Activated CD8-positive, alpha-beta T cell treated with anti-CD3 and anti-CD28 coated beads, Interleukin-2, amount 10 ng/mL, durations not matched to agents 7 days and 5 days (primary cell): ENCODE data around the gene LHCGR. TPM values are rescaled to one million over a fixed set of nuclear protein-coding genes. Genes with fewer than 3 reads are reported as not detected.
"Not testable (repeated sequence)": the region's sequence is repeated elsewhere in the genome, so short reads cannot be mapped to it uniquely, and the experiment has no call there.

Source experiments
- ATAC-seq: fragments of 150-1000 bp; cut with Tn5 transposase; one replicate; pipeline ENCODE4 v1.10.0; 2021; ENCODE audit warnings: moderate library complexity
- CTCF ChIA-PET: fragments of 350-600 bp; sonication (Branson Sonifier 250); formaldehyde crosslinking; loops from one replicate; lab custom pipeline; 2021; ENCODE audit warnings: antibody characterized with exemption; lab: Charles Lee
- POLR2A ChIA-PET: fragments of 350-600 bp; sonication (Branson Sonifier 250); formaldehyde crosslinking; loops from one replicate; lab custom pipeline; 2021; ENCODE audit warnings: antibody characterized with exemption; lab: Charles Lee
- DNase-seq: peaks from one replicate; pipeline ENCODE4 v3.0.0-alpha.2; 2020
- H3K27ac Mint-ChIP-seq: one replicate; pipeline ENCODE4 v1.8.0; 2021; ENCODE audit warnings: mild to moderate bottlenecking, mixed read lengths
- H3K27me3 Mint-ChIP-seq: one replicate; pipeline ENCODE4 v1.8.0; 2021; ENCODE audit warnings: low read depth, mixed read lengths
- H3K36me3 Mint-ChIP-seq: one replicate; pipeline ENCODE4 v1.8.0; 2021; ENCODE audit warnings: low read depth, mixed read lengths
- H3K4me1 Mint-ChIP-seq: one replicate; pipeline ENCODE4 v1.8.0; 2021; ENCODE audit warnings: low read depth, mixed read lengths
- H3K4me3 Mint-ChIP-seq: one replicate; pipeline ENCODE4 v1.8.0; 2021; ENCODE audit warnings: mild to moderate bottlenecking, mixed read lengths
- H3K9me3 Mint-ChIP-seq: one replicate; pipeline ENCODE4 v1.8.0; 2022; ENCODE audit warnings: mixed read lengths; ENCODE audit not compliant: insufficient read depth
- total RNA-seq, 2 experiments: library from RNA; stranded (reverse); gene quantifications; one replicate each; pipeline ENCODE4 v1.2.3, GENCODE V29; 2021

The LHCGR gene
- total RNA-seq, 2 experiments from 2014 or later = not detected

- ChIA-PET CTCF (no interaction called here), POLR2A (no interaction called here)
- H3K9me3 Mint-ChIP-seq = no peaks in the 10 kb centered on the region
- peaks cover 5% of the 10 kb centered on the region for H3K27me3 Mint-ChIP-seq
- no peak overlapping the region for H3K4me3 Mint-ChIP-seq
- DNase-seq (no peak), ATAC-seq (no peak)
- no peaks in the 10 kb centered on the region for H3K36me3 Mint-ChIP-seq
- H3K4me1 Mint-ChIP-seq = no peaks in the 10 kb centered on the region
- no peak overlapping the region for H3K27ac Mint-ChIP-seq
These were observed 37.7 kb downstream of the LHCGR start for GRCh38 chr2:48717846-48718245.

GRCh38 chr2:48715956-48716355 lies 39.6 kb downstream of the LHCGR start:
- no peak for DNase-seq
- no peak overlapping the region for H3K27ac Mint-ChIP-seq
- peaks cover 5% of the 10 kb centered on the region for H3K27me3 Mint-ChIP-seq
- ChIA-PET CTCF (no interaction called here), POLR2A (no interaction called here)
- no peaks in the 10 kb centered on the region for H3K4me1 Mint-ChIP-seq
- ATAC-seq = no peak
- no peaks in the 10 kb centered on the region for H3K9me3 Mint-ChIP-seq
- H3K4me3 Mint-ChIP-seq = no peak overlapping the region
- no peaks in the 10 kb centered on the region for H3K36me3 Mint-ChIP-seq

- POLR2A ChIA-PET = no interaction called here
- H3K4me1 Mint-ChIP-seq = no peaks in the 10 kb centered on the region
- no peak overlapping the region for H3K27ac Mint-ChIP-seq
- DNase-seq (no peak), ATAC-seq (no peak)
- CTCF ChIA-PET = no interaction called here
- no peak overlapping the region for H3K4me3 Mint-ChIP-seq
- no peaks in the 10 kb centered on the region for H3K9me3 Mint-ChIP-seq
- peaks cover 5% of the 10 kb centered on the region for H3K27me3 Mint-ChIP-seq
- H3K36me3 Mint-ChIP-seq = no peaks in the 10 kb centered on the region
These were observed 40.3 kb downstream of the LHCGR start for GRCh38 chr2:48715042-48715899.

- DNase-seq (no peak), ATAC-seq (no peak)
- Mint-ChIP-seq H3K27me3 (peaks cover 5% of the 10 kb centered on the region), H3K4me1 (no peaks in the 10 kb centered on the region), H3K27ac (no peak overlapping the region), H3K36me3 (no peaks in the 10 kb centered on the region), H3K4me3 (no peak overlapping the region), H3K9me3 (no peaks in the 10 kb centered on the region)
- CTCF ChIA-PET = no interaction called here
- POLR2A ChIA-PET = no interaction called here
These were observed 41.3 kb downstream of the LHCGR start for GRCh38 chr2:48714245-48714644.

- ChIA-PET POLR2A (no interaction called here), CTCF (no interaction called here)
- no peaks in the 10 kb centered on the region for H3K36me3 Mint-ChIP-seq
These were observed 41.9 kb downstream of the LHCGR start for GRCh38 chr2:48713647-48714046.

GRCh38 chr2:48712151-48712550 lies 43.4 kb downstream of the LHCGR start:
- POLR2A ChIA-PET = no interaction called here
- Mint-ChIP-seq H3K4me1 (no peaks in the 10 kb centered on the region), H3K9me3 (no peaks in the 10 kb centered on the region), H3K36me3 (no peaks in the 10 kb centered on the region), H3K4me3 (no peak overlapping the region), H3K27me3 (peaks cover 5% of the 10 kb centered on the region), H3K27ac (no peak overlapping the region)
- ATAC-seq (no peak), DNase-seq (no peak)
- CTCF ChIA-PET = no interaction called here

More at GRCh38 chr2:48713647-48714046, 41.9 kb downstream of the LHCGR start:
- H3K4me1 Mint-ChIP-seq = no peaks in the 10 kb centered on the region
- H3K4me3 Mint-ChIP-seq = no peak overlapping the region
- H3K27ac Mint-ChIP-seq = no peak overlapping the region
- peaks cover 5% of the 10 kb centered on the region for H3K27me3 Mint-ChIP-seq
- ATAC-seq (no peak), DNase-seq (no peak)
- no peaks in the 10 kb centered on the region for H3K9me3 Mint-ChIP-seq

GRCh38 chr2:48711343-48711742 lies 44.2 kb downstream of the LHCGR start:
- ATAC-seq = no peak
- POLR2A ChIA-PET = no interaction called here

GRCh38 chr2:48709096-48710034 lies 46.2 kb downstream of the LHCGR start:
- H3K9me3 Mint-ChIP-seq = no peaks in the 10 kb centered on the region
- POLR2A ChIA-PET = no interaction called here

More at GRCh38 chr2:48711343-48711742, 44.2 kb downstream of the LHCGR start:
- no peak overlapping the region for H3K27ac Mint-ChIP-seq
- H3K9me3 Mint-ChIP-seq = no peaks in the 10 kb centered on the region
- CTCF ChIA-PET = no interaction called here
- H3K36me3 Mint-ChIP-seq = no peaks in the 10 kb centered on the region
- H3K4me1 Mint-ChIP-seq = no peaks in the 10 kb centered on the region
- peaks cover 2% of the 10 kb centered on the region for H3K27me3 Mint-ChIP-seq
- no peak for DNase-seq
- no peak overlapping the region for H3K4me3 Mint-ChIP-seq

GRCh38 chr2:48707466-48707865 lies 48.1 kb downstream of the LHCGR start:
- CTCF ChIA-PET = no interaction called here
- no peaks in the 10 kb centered on the region for H3K27me3 Mint-ChIP-seq
- H3K27ac Mint-ChIP-seq = no peak overlapping the region
- H3K4me3 Mint-ChIP-seq = no peak overlapping the region
- no peaks in the 10 kb centered on the region for H3K36me3 Mint-ChIP-seq
- DNase-seq = no peak
- ATAC-seq = no peak
- no peaks in the 10 kb centered on the region for H3K4me1 Mint-ChIP-seq
- no peaks in the 10 kb centered on the region for H3K9me3 Mint-ChIP-seq
- POLR2A ChIA-PET = no interaction called here

More at GRCh38 chr2:48709096-48710034, 46.2 kb downstream of the LHCGR start:
- no peaks in the 10 kb centered on the region for H3K36me3 Mint-ChIP-seq
- H3K4me3 Mint-ChIP-seq = no peak overlapping the region
- CTCF ChIA-PET = no interaction called here
- no peak overlapping the region for H3K27ac Mint-ChIP-seq
- H3K4me1 Mint-ChIP-seq = no peaks in the 10 kb centered on the region
- no peaks in the 10 kb centered on the region for H3K27me3 Mint-ChIP-seq
- DNase-seq = no peak
- ATAC-seq = no peak

- CTCF ChIA-PET, H3K4me3 Mint-ChIP-seq, H3K9me3 Mint-ChIP-seq, H3K4me1 Mint-ChIP-seq, H3K27ac Mint-ChIP-seq, DNase-seq, H3K36me3 Mint-ChIP-seq, H3K27me3 Mint-ChIP-seq, POLR2A ChIA-PET, ATAC-seq: not testable (repeated sequence)
These were observed 51.9 kb downstream of the LHCGR start for GRCh38 chr2:48703621-48704020.

GRCh38 chr2:48699348-48699930 lies 56.1 kb downstream of the LHCGR start:
- no peaks in the 10 kb centered on the region for H3K4me1 Mint-ChIP-seq
- H3K27ac Mint-ChIP-seq = no peak overlapping the region
- ChIA-PET CTCF (no interaction called here), POLR2A (no interaction called here)
- DNase-seq (no peak), ATAC-seq (no peak)
- no peaks in the 10 kb centered on the region for H3K36me3 Mint-ChIP-seq
- H3K9me3 Mint-ChIP-seq = no peaks in the 10 kb centered on the region
- no peak overlapping the region for H3K4me3 Mint-ChIP-seq
- H3K27me3 Mint-ChIP-seq = no peaks in the 10 kb centered on the region

GRCh38 chr2:48696881-48697280 lies 58.6 kb downstream of the LHCGR start:
- no peaks in the 10 kb centered on the region for H3K27me3 Mint-ChIP-seq
- H3K9me3 Mint-ChIP-seq = no peaks in the 10 kb centered on the region
- no peak overlapping the region for H3K4me3 Mint-ChIP-seq
- H3K27ac Mint-ChIP-seq = no peak overlapping the region
- DNase-seq (no peak), ATAC-seq (no peak)
- H3K4me1 Mint-ChIP-seq = no peaks in the 10 kb centered on the region
- POLR2A ChIA-PET = no interaction called here
- H3K36me3 Mint-ChIP-seq = no peaks in the 10 kb centered on the region
- CTCF ChIA-PET = no interaction called here
